Measurements from ENCODE around the gene FNBP1. TPM values are rescaled to one million over a fixed set of nuclear protein-coding genes. Genes with fewer than 3 reads are reported as not detected.

The FNBP1 gene
- total and polyA plus RNA-seq, 10 of the 15 experiments (the other 5 are each of a cell fraction or from before 2014, with no cell fraction given), result 64.5 to 353 (median 179) TPM

DNA sequence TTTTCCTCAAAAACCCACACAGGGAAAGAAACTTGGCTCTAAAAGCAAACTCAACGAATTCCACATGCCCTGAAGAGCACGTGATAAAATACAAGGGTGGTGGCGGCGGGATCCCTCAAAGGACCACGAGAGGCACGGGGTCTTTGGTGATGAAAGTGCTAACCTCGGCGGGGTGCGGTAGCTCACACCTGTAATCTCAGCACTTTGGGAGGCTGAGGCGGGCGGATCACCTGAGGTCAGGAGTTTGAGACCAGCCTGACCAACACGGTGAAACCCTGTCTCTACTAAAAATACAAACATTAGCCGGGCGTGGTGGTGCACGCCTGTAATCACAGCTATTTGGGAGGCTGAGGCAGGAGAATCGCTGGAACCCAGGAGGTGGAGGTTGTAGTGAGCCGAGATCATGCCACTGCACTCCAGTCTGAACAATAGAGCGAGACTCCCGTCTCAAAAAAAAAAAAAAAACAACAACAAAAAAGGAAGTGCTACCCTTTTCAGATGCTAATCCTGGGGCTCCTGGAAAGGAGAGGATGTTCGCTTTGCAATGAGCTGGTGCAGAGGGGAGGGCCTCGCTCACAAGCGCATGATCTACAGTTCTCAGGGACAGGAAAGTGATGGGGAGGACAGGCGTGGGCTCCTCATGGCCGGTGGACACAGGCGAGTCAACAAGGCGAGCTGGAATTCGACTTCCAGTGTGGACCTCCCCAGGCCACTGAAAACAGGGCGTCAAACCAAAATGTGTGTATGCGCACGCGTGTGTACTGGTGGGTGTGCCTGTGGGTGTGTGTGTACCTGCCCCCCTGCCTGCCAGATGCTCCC, 153.7 kb downstream of the FNBP1 start (continued):
- TF ChIP-seq, protein P1, sequence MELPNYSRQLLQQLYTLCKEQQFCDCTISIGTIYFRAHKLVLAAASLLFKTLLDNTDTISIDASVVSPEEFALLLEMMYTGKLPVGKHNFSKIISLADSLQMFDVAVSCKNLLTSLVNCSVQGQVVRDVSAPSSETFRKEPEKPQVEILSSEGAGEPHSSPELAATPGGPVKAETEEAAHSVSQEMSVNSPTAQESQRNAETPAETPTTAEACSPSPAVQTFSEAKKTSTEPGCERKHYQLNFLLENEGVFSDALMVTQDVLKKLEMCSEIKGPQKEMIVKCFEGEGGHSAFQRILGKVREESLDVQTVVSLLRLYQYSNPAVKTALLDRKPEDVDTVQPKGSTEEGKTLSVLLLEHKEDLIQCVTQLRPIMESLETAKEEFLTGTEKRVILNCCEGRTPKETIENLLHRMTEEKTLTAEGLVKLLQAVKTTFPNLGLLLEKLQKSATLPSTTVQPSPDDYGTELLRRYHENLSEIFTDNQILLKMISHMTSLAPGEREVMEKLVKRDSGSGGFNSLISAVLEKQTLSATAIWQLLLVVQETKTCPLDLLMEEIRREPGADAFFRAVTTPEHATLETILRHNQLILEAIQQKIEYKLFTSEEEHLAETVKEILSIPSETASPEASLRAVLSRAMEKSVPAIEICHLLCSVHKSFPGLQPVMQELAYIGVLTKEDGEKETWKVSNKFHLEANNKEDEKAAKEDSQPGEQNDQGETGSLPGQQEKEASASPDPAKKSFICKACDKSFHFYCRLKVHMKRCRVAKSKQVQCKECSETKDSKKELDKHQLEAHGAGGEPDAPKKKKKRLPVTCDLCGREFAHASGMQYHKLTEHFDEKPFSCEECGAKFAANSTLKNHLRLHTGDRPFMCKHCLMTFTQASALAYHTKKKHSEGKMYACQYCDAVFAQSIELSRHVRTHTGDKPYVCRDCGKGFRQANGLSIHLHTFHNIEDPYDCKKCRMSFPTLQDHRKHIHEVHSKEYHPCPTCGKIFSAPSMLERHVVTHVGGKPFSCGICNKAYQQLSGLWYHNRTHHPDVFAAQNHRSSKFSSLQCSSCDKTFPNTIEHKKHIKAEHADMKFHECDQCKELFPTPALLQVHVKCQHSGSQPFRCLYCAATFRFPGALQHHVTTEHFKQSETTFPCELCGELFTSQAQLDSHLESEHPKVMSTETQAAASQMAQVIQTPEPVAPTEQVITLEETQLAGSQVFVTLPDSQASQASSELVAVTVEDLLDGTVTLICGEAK (IDR thresholded peaks at IDR 0.05; ENCODE audit: borderline replicate concordance), result no peak
- TF ChIP-seq TCF12 (IDR thresholded peaks at IDR 0.05; ENCODE audit: low read depth, low read length) (no peak), BCL11A (IDR thresholded peaks at IDR 0.05; ENCODE audit: low read depth, low read length) (no peak), NBN (IDR thresholded peaks at IDR 0.05) (no peak; the same call in 1 of the 2 replicates)
- TF ChIP-seq, protein P2, sequence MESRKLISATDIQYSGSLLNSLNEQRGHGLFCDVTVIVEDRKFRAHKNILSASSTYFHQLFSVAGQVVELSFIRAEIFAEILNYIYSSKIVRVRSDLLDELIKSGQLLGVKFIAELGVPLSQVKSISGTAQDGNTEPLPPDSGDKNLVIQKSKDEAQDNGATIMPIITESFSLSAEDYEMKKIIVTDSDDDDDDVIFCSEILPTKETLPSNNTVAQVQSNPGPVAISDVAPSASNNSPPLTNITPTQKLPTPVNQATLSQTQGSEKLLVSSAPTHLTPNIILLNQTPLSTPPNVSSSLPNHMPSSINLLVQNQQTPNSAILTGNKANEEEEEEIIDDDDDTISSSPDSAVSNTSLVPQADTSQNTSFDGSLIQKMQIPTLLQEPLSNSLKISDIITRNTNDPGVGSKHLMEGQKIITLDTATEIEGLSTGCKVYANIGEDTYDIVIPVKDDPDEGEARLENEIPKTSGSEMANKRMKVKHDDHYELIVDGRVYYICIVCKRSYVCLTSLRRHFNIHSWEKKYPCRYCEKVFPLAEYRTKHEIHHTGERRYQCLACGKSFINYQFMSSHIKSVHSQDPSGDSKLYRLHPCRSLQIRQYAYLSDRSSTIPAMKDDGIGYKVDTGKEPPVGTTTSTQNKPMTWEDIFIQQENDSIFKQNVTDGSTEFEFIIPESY (IDR thresholded peaks at IDR 0.05), result no peak
- TF ChIP-seq, protein P3, sequence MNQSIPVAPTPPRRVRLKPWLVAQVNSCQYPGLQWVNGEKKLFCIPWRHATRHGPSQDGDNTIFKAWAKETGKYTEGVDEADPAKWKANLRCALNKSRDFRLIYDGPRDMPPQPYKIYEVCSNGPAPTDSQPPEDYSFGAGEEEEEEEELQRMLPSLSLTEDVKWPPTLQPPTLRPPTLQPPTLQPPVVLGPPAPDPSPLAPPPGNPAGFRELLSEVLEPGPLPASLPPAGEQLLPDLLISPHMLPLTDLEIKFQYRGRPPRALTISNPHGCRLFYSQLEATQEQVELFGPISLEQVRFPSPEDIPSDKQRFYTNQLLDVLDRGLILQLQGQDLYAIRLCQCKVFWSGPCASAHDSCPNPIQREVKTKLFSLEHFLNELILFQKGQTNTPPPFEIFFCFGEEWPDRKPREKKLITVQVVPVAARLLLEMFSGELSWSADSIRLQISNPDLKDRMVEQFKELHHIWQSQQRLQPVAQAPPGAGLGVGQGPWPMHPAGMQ (IDR thresholded peaks at IDR 0.05; ENCODE audit: borderline replicate concordance), result no peak
